Neutrophil (primary cell): ENCODE results near the gene LEKR1.

Experiments used
- H3K27ac ChIP-seq: fragments of 200-600 bp; sonication (generic); 2 replicates; pipeline ENCODE4 v1.5.1; 2016; ENCODE audit warnings: mild to moderate bottlenecking, moderate library complexity
- H3K27me3 ChIP-seq: fragments of 200-600 bp; sonication (generic); 2 replicates; pipeline ENCODE4 v1.6.0; 2016; ENCODE audit warnings: mild to moderate bottlenecking
- H3K36me3 ChIP-seq: fragments of 200-600 bp; sonication (generic); 2 replicates; pipeline ENCODE4 v1.5.1; 2017
- H3K4me1 ChIP-seq, 2 experiments: fragments of 200-600 bp in 1 of 2; sonication (generic) in 1 of 2; 1 replicate in 1 of 2; 2 replicates in 1 of 2; pipeline versions ENCODE4 v1.5.1 to v1.6.1; 2013 to 2016; ENCODE audit warnings: low read depth in 1 of 2, low read length in 1 of 2, mild to moderate bottlenecking in 1 of 2, moderate library complexity in 1 of 2; ENCODE audit not compliant: control insufficient read depth in 1 of 2, insufficient read depth in 1 of 2
- H3K4me3 ChIP-seq, 2 experiments: fragments of 200-600 bp in 1 of 2; sonication (generic) in 1 of 2; 1 replicate in 1 of 2; 2 replicates in 1 of 2; pipeline ENCODE4 v1.5.1; 2013 to 2016; ENCODE audit warnings: low read depth in 1 of 2, low read length in 1 of 2, mild to moderate bottlenecking in 1 of 2, moderate library complexity in 1 of 2
- H3K9me3 ChIP-seq: fragments of 200-600 bp; sonication (generic); 2 replicates; pipeline ENCODE4 v1.5.1; 2016
- CTCF ChIP-seq: fragments of 200-600 bp; sonication (generic); IDR thresholded peaks from 2 replicates; pipeline ENCODE4 v1.5.1; 2016; ENCODE audit warnings: antibody characterized with exemption

Gene LEKR1

GRCh38 chr3:157094751-157095480 is 268.8 kb downstream of the LEKR1 start:
- no peak for TF ChIP-seq CTCF
- Histone ChIP-seq H3K36me3 (no peaks in the 10 kb centered on the region), H3K4me3 (no peak overlapping the region), H3K27me3 (peaks cover 25% of the 10 kb centered on the region), H3K4me1 (peaks cover 3 to 5% of the 10 kb centered on the region in 2 experiments), H3K27ac (no peak overlapping the region), H3K9me3 (no peaks in the 10 kb centered on the region)
